HL-60 (cell line): ENCODE measurements around the gene EDA.

Source experiments
- DNase-seq, 2 experiments: peaks; one replicate each; pipeline ENCODE4 v3.0.0-alpha.2; 2010 to 2020; ENCODE audit warnings: low read depth in 1 of 2, low spot score in 1 of 2
- H3K27ac ChIP-seq: fragments of 250-450 bp; sonication (Bioruptor Pico); replicated peaks from 2 replicates; pipeline ENCODE4 v1.5.1; 2020; ENCODE audit warnings: mild to moderate bottlenecking, moderate library complexity
- H3K27me3 ChIP-seq: fragments of 250-450 bp; sonication (Bioruptor Pico); 2 replicates; pipeline ENCODE4 v1.5.1; 2021; ENCODE audit warnings: mild to moderate bottlenecking, moderate library complexity; ENCODE audit not compliant: insufficient read depth, poor library complexity, severe bottlenecking
- H3K4me3 ChIP-seq: replicated peaks from 2 replicates; pipeline ENCODE4 v1.5.1; 2011; ENCODE audit warnings: mild to moderate bottlenecking, control low read depth, low read length; ENCODE audit not compliant: insufficient read depth
- CTCF ChIP-seq: IDR thresholded peaks from one replicate; pipeline ENCODE4 v1.5.1; 2011; ENCODE audit warnings: low read length, control low read depth, inconsistent platforms; ENCODE audit not compliant: insufficient read depth
- GABPA ChIP-seq: IDR thresholded peaks from 2 replicates; pipeline ENCODE4 v1.6.1; 2012; ENCODE audit warnings: low read depth
- POLR2AphosphoS5 ChIP-seq: IDR thresholded peaks from 2 replicates; pipeline ENCODE4 v1.6.1; 2012; ENCODE audit warnings: low read depth
- REST ChIP-seq: IDR thresholded peaks from 2 replicates; pipeline ENCODE4 v1.6.1; 2012; ENCODE audit warnings: low read depth; ENCODE audit not compliant: insufficient replicate concordance
- SPI1 ChIP-seq: IDR thresholded peaks from 2 replicates; pipeline ENCODE4 v1.6.1; 2012; ENCODE audit warnings: low read depth, mild to moderate bottlenecking, borderline replicate concordance

EDA gene

GRCh38 chrX:70054391-70054790, 438.5 kb downstream of the EDA start:
- Histone ChIP-seq H3K27ac (no peak overlapping the region), H3K4me3 (no peak overlapping the region), H3K27me3 (no peaks in the 10 kb centered on the region)
- DNase-seq, result no peak
- TF ChIP-seq REST, result no peak

GRCh38 chrX:70062076-70062475, 446.2 kb downstream of the EDA start, which contains the start of gene OTUD6A:
Gene OTUD6A (plus strand): TSS chrX:70062457. CDS start chrX:70062525, 68 bp downstream.
- no peak for DNase-seq
- H3K27me3 ChIP-seq, result no peaks in the 10 kb centered on the region
- TF ChIP-seq CTCF, result no peak
- TF ChIP-seq POLR2AphosphoS5, result no peak
- no peak for TF ChIP-seq SPI1
- no peak for TF ChIP-seq GABPA
- TF ChIP-seq REST, result no peak
- H3K4me3 ChIP-seq, result no peak within 1 kb of the TSS
- no peak within 1 kb of the TSS for H3K27ac ChIP-seq

GRCh38 chrX:70062961-70063550, 447.1 kb downstream of the EDA start:
- TF ChIP-seq REST, result no peak
- no peak for TF ChIP-seq CTCF
- no peak for TF ChIP-seq SPI1
- no peak for TF ChIP-seq POLR2AphosphoS5
- TF ChIP-seq GABPA, result no peak
- Histone ChIP-seq H3K4me3 (no peak overlapping the region), H3K27me3 (no peaks in the 10 kb centered on the region), H3K27ac (no peak overlapping the region)
- no peak for DNase-seq

GRCh38 chrX:70066646-70067045, 450.7 kb downstream of the EDA start:
- no peaks in the 10 kb centered on the region for H3K27me3 ChIP-seq
- H3K27ac ChIP-seq, result no peak overlapping the region
- H3K4me3 ChIP-seq, result no peak overlapping the region
- no peak for DNase-seq
- TF ChIP-seq CTCF (no peak), GABPA (no peak), REST (no peak), POLR2AphosphoS5 (no peak), SPI1 (no peak)
